Measurements from ENCODE around the gene UPF1. TPM values are rescaled to one million over a fixed set of nuclear protein-coding genes. Genes with fewer than 3 reads are reported as not detected.

The UPF1 gene
- total RNA-seq, 1 donor from 2014 or later: 75.8 TPM

DNA sequence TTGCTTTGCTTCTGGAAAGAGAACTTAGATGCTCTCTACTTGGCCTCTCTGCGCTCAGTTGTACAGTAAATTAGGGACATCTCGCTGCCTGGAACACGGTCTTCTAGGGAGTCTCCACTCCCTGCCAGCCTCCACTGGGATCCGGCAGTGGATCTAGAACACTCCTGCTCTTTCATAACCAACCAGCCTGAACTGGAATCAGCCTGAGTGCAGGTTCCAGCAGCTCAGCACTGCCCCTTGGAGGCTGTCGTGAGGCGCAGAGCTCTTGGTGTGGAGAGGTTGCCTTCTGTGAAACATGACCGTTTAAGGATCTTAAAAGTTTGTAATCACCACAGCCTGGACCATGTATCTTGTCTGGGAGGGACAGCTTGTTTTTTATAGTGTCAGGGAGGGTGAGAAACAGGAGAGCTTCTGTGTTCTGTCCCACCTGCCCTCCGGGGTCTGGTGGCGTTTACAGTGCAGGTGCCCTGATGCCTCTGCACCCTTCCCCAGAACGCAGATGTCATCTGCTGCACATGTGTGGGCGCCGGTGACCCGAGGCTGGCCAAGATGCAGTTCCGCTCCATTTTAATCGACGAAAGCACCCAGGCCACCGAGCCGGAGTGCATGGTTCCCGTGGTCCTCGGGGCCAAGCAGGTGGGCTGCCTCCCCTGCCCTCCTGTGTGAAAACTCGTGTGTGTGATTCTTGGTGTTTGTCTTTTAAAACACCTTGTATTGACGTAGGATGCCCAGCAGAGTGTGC is 24.8 kb downstream of the UPF1 start:
- no peak overlapping the region for H3K4me3 ChIP-seq
- intact Hi-C loops (cut with DNase I): no loop called here
- TF ChIP-seq, protein P1, sequence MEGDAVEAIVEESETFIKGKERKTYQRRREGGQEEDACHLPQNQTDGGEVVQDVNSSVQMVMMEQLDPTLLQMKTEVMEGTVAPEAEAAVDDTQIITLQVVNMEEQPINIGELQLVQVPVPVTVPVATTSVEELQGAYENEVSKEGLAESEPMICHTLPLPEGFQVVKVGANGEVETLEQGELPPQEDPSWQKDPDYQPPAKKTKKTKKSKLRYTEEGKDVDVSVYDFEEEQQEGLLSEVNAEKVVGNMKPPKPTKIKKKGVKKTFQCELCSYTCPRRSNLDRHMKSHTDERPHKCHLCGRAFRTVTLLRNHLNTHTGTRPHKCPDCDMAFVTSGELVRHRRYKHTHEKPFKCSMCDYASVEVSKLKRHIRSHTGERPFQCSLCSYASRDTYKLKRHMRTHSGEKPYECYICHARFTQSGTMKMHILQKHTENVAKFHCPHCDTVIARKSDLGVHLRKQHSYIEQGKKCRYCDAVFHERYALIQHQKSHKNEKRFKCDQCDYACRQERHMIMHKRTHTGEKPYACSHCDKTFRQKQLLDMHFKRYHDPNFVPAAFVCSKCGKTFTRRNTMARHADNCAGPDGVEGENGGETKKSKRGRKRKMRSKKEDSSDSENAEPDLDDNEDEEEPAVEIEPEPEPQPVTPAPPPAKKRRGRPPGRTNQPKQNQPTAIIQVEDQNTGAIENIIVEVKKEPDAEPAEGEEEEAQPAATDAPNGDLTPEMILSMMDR (IDR thresholded peaks at IDR 0.05): no peak
- no peaks in the 10 kb centered on the region for H3K27me3 ChIP-seq (ENCODE audit: low read depth)
- peaks cover 100% of the 10 kb centered on the region for H3K36me3 ChIP-seq
- DNase-seq: no peak
- no peak overlapping the region for H3K27ac ChIP-seq
- no peaks in the 10 kb centered on the region for H3K9me3 ChIP-seq
- ATAC-seq: no peak
- H3K4me1 ChIP-seq: peaks cover 6% of the 10 kb centered on the region

DNA sequence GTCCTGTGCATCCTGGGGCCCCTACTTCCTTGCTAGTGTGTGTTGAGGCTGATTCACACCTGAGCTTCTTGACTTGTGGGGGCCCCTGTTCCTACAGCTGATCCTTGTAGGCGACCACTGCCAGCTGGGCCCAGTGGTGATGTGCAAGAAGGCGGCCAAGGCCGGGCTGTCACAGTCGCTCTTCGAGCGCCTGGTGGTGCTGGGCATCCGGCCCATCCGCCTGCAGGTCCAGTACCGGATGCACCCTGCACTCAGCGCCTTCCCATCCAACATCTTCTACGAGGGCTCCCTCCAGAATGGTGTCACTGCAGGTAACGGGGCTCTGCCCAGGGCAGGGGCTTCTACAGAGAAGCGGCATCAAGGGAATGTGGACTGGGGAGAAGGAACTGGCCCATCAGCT is 25.5 kb downstream of the UPF1 start:
- peaks cover 100% of the 10 kb centered on the region for H3K36me3 ChIP-seq
- H3K4me1 ChIP-seq: peaks cover 6% of the 10 kb centered on the region
- no peak overlapping the region for H3K27ac ChIP-seq
- ATAC-seq (no peak), DNase-seq (no peak)
- H3K9me3 ChIP-seq: no peaks in the 10 kb centered on the region
- TF ChIP-seq, protein P1 (IDR thresholded peaks at IDR 0.05): no peak
- no peak overlapping the region for H3K4me3 ChIP-seq
- intact Hi-C loops (cut with DNase I): no loop called here
- no peaks in the 10 kb centered on the region for H3K27me3 ChIP-seq (ENCODE audit: low read depth)

DNA sequence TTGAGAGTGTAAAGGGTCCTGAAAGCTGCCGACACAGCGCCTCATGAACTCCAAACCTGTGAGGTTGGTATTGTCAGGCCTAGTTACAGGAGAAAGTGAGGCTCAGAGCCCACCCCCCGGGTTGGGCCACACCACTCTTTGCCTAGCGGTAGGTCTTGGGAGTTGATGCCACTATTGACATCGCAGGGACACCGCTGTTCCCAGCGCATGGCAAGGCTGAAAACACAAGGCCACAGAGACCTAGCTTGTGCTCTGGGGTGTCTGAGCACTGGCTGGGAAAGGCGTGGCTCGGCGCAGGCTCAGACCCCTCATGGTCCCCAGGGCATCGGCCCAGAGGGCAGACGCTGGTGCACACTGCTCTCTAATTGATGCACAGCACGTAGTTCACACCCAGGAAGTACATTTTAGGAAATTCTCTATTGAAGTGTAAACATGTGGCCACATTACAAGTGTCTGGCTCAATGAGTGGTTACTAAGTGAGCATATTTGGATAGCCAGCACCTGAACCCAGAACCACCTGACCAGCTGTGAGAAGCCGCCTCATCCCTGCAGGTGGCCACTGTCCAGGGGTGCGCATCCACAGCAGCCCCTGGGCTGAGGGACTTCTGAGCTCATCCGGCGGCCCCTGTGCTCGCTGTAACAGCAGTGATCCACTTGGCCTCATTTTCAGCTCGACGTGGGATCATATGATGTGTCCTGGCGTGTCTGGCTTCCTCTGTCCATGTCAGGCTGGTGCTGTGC is 27.3 kb downstream of the UPF1 start:
- intact Hi-C loops (cut with DNase I): no loop called here
- ATAC-seq (no peak), DNase-seq (no peak)
- H3K36me3 ChIP-seq: peaks cover 100% of the 10 kb centered on the region
- peaks cover 6% of the 10 kb centered on the region for H3K4me1 ChIP-seq
- H3K4me3 ChIP-seq: no peak overlapping the region
- H3K27me3 ChIP-seq (ENCODE audit: low read depth): no peaks in the 10 kb centered on the region
- no peaks in the 10 kb centered on the region for H3K9me3 ChIP-seq
- H3K27ac ChIP-seq: no peak overlapping the region
- TF ChIP-seq, protein P1 (IDR thresholded peaks at IDR 0.05): no peak

DNA sequence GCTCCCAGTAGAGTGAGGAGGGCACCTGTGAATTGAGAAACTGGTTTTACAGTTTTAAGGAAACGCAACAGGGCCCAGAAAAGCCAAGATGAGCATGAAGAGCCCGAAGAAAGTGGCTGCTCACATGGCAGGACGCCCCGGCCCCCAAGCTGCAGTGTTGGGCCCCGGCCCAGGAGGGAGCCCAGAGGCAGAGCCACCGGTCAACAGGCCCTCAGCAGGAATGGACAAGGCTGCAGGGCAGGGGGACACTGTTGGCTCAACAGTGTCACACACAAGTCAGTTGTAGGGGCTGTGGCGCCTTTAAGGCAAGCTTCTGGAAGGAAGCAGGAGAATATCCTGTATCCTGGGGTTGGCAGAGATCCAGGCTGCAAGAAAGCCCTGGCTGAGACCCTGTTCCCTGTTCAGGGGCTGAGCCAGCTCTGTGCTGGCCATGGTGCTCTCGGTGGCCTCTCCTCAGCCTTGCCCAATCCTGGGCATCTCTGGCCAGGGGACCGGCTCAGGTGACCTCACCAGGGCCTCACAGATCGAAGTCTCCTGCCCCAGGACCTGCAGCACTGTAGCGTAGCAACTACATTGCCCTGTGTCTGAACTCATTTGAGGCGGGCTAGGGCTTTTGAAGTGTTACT is 28.0 kb downstream of the UPF1 start:
- peak; percentile 36 for DNase-seq
- intact Hi-C loops (cut with DNase I): no loop called here
- TF ChIP-seq, protein P1 (IDR thresholded peaks at IDR 0.05): no peak
- Histone ChIP-seq H3K9me3 (no peaks in the 10 kb centered on the region), H3K27ac (peak overlapping the region; percentile 24), H3K4me1 (peaks cover 6% of the 10 kb centered on the region), H3K36me3 (peaks cover 100% of the 10 kb centered on the region), H3K27me3 (ENCODE audit: low read depth) (no peaks in the 10 kb centered on the region), H3K4me3 (no peak overlapping the region)
- no peak for ATAC-seq

DNA sequence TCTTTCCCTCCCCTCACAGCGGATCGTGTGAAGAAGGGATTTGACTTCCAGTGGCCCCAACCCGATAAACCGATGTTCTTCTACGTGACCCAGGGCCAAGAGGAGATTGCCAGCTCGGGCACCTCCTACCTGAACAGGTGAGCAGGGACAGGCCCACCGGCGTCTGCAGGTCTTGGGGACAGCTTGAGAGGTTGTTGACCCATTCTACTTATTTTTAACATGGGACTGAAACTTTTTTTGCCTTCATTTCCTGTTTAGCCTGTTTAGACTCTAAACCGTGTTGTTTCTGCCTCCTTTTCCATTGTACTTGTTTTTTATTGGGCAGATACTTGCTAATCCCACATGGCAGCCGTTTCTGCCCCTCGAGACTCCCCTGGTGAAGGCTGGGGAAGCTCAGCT is 28.5 kb downstream of the UPF1 start:
- Histone ChIP-seq H3K9me3 (no peaks in the 10 kb centered on the region), H3K27me3 (ENCODE audit: low read depth) (no peaks in the 10 kb centered on the region), H3K4me1 (peaks cover 6% of the 10 kb centered on the region), H3K4me3 (no peak overlapping the region), H3K27ac (peak overlapping the region; percentile 24), H3K36me3 (peaks cover 100% of the 10 kb centered on the region)
- TF ChIP-seq, protein P1 (IDR thresholded peaks at IDR 0.05): no peak
- intact Hi-C loops (cut with DNase I): no loop called here
- DNase-seq: no peak
- no peak for ATAC-seq
